Neural cell (in vitro differentiated cells): Measurements from ENCODE around the gene RAB6D.
"Not testable (repeated sequence)": the region's sequence is repeated elsewhere in the genome, so short reads cannot be mapped to it uniquely, and the experiment has no call there.

ENCODE experiments used
- CTCF ChIP-seq: fragments of 450-650 bp; IDR thresholded peaks from 2 replicates; pipeline ENCODE4 v1.5.1; 2014; ENCODE audit warnings: antibody characterized with exemption, mild to moderate bottlenecking, moderate library complexity; ENCODE audit not compliant: poor library complexity, severe bottlenecking
- EZH2 ChIP-seq: fragments of 200-600, 300-800 bp; shearing (Covaris generic), sonication (generic); IDR thresholded peaks from 2 replicates; pipeline ENCODE4 v1.6.1; 2014; ENCODE audit warnings: antibody characterized with exemption, low read length, borderline replicate concordance, mild to moderate bottlenecking; ENCODE audit not compliant: insufficient read depth, poor library complexity, severe bottlenecking
- MXI1 ChIP-seq: fragments of 450-650 bp; conservative IDR thresholded peaks from 2 replicates; pipeline ENCODE4 v1.6.1; 2014; ENCODE audit warnings: antibody characterized with exemption, mild to moderate bottlenecking; ENCODE audit not compliant: poor library complexity, severe bottlenecking
- POLR2AphosphoS5 ChIP-seq: IDR thresholded peaks from 2 replicates; pipeline ENCODE4 v1.6.1; 2012
- RAD21 ChIP-seq: fragments of 450-650 bp; conservative IDR thresholded peaks from 2 replicates; pipeline ENCODE4 v1.6.1; 2014; ENCODE audit warnings: antibody characterized with exemption, mild to moderate bottlenecking, moderate library complexity
- TAF1 ChIP-seq: IDR thresholded peaks from 2 replicates; pipeline ENCODE4 v1.6.1; 2012; ENCODE audit warnings: low read depth
- TF ChIP-seq, protein P1 (sequence below): IDR thresholded peaks from 2 replicates; pipeline ENCODE4 v1.6.1; 2012; ENCODE audit warnings: borderline replicate concordance

- TF ChIP-seq CTCF, POLR2AphosphoS5, EZH2, RAD21, MXI1, TAF1: not testable (repeated sequence)
- TF ChIP-seq, protein P1, sequence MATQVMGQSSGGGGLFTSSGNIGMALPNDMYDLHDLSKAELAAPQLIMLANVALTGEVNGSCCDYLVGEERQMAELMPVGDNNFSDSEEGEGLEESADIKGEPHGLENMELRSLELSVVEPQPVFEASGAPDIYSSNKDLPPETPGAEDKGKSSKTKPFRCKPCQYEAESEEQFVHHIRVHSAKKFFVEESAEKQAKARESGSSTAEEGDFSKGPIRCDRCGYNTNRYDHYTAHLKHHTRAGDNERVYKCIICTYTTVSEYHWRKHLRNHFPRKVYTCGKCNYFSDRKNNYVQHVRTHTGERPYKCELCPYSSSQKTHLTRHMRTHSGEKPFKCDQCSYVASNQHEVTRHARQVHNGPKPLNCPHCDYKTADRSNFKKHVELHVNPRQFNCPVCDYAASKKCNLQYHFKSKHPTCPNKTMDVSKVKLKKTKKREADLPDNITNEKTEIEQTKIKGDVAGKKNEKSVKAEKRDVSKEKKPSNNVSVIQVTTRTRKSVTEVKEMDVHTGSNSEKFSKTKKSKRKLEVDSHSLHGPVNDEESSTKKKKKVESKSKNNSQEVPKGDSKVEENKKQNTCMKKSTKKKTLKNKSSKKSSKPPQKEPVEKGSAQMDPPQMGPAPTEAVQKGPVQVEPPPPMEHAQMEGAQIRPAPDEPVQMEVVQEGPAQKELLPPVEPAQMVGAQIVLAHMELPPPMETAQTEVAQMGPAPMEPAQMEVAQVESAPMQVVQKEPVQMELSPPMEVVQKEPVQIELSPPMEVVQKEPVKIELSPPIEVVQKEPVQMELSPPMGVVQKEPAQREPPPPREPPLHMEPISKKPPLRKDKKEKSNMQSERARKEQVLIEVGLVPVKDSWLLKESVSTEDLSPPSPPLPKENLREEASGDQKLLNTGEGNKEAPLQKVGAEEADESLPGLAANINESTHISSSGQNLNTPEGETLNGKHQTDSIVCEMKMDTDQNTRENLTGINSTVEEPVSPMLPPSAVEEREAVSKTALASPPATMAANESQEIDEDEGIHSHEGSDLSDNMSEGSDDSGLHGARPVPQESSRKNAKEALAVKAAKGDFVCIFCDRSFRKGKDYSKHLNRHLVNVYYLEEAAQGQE: not testable (repeated sequence)
Observed at GRCh38 chr2:131391471-131391870, 27.5 kb upstream of the RAB6D start.
